DND-41 (cell line): ENCODE results near the gene PGRMC2.

Experiments used
- ATAC-seq: fragments of 200-7000 bp; cut with Tn5 transposase; 3 replicates; pipeline ENCODE4 v1.9.1; 2021; ENCODE audit warnings: low read depth; ENCODE audit not compliant: insufficient read depth
- DNase-seq: peaks from one replicate; pipeline ENCODE4 v3.0.0-alpha.2; 2020
- H2AFZ ChIP-seq: 2 replicates; pipeline ENCODE4 v1.6.0; 2012; ENCODE audit warnings: low read depth, low read length
- H3K27ac ChIP-seq: 2 replicates; pipeline ENCODE4 v1.5.1; 2012; ENCODE audit warnings: low read length, inconsistent platforms
- H3K27me3 ChIP-seq: fragments of 200-600 bp; sonication (generic); 2 replicates; pipeline ENCODE4 v1.6.0; 2012; ENCODE audit warnings: low read length, mild to moderate bottlenecking, inconsistent platforms; ENCODE audit not compliant: insufficient read depth, poor library complexity
- H3K36me3 ChIP-seq: 2 replicates; pipeline ENCODE4 v1.5.1; 2012; ENCODE audit warnings: low read length, inconsistent platforms; ENCODE audit not compliant: insufficient read depth
- H3K4me1 ChIP-seq: 2 replicates; pipeline ENCODE4 v1.5.1; 2012; ENCODE audit warnings: mild to moderate bottlenecking, low read length; ENCODE audit not compliant: insufficient read depth
- H3K4me2 ChIP-seq: 2 replicates; pipeline ENCODE4 v1.6.0; 2012; ENCODE audit warnings: mild to moderate bottlenecking, moderate library complexity, low read length, inconsistent platforms; ENCODE audit not compliant: insufficient read depth
- H3K4me3 ChIP-seq, 2 experiments: fragments of 200-600 bp in 1 of 2; shearing (Covaris generic) in 1 of 2; 2 replicates each; pipeline ENCODE4 v1.5.1; 2012 to 2016; ENCODE audit warnings: inconsistent platforms in 2 of 2, low read length in 2 of 2, mild to moderate bottlenecking in 2 of 2, low read depth in 1 of 2, moderate library complexity in 1 of 2
- H3K79me2 ChIP-seq: 2 replicates; pipeline ENCODE4 v1.6.0; 2012; ENCODE audit warnings: low read length, inconsistent platforms; ENCODE audit not compliant: insufficient read depth
- H3K9ac ChIP-seq: 2 replicates; pipeline ENCODE4 v1.6.0; 2012; ENCODE audit warnings: low read depth, mild to moderate bottlenecking, inconsistent platforms, low read length, moderate library complexity
- H3K9me3 ChIP-seq: 2 replicates; pipeline ENCODE4 v1.5.1; 2012; ENCODE audit warnings: low read length, moderate library complexity, mild to moderate bottlenecking, inconsistent platforms; ENCODE audit not compliant: insufficient read depth, severe bottlenecking
- H4K20me1 ChIP-seq: 2 replicates; pipeline ENCODE4 v1.6.0; 2012; ENCODE audit warnings: low read length; ENCODE audit not compliant: insufficient read depth
- CTCF ChIP-seq: IDR thresholded peaks from 2 replicates; pipeline ENCODE4 v1.5.1; 2012; ENCODE audit warnings: borderline replicate concordance, low read length, moderate library complexity, mild to moderate bottlenecking; ENCODE audit not compliant: poor library complexity, severe bottlenecking; ENCODE audit errors: extremely low read depth
- EZH2 ChIP-seq: IDR thresholded peaks from 3 replicates; pipeline ENCODE4 v1.6.1; 2012; ENCODE audit warnings: borderline replicate concordance, low read depth, mild to moderate bottlenecking, moderate library complexity, low read length, inconsistent platforms; ENCODE audit not compliant: severe bottlenecking

PGRMC2 gene

GRCh38 chr4:128232719-128233118 lies 54.9 kb downstream of the PGRMC2 start:
- ATAC-seq: no peak
- H3K4me1 ChIP-seq: no peaks in the 10 kb centered on the region
- H3K4me2 ChIP-seq: no peak overlapping the region
- H3K79me2 ChIP-seq: no peaks in the 10 kb centered on the region
- H4K20me1 ChIP-seq: no peaks in the 10 kb centered on the region
- no peaks in the 10 kb centered on the region for H3K27me3 ChIP-seq
- no peak overlapping the region for H2AFZ ChIP-seq
- no peak for DNase-seq
- no peaks in the 10 kb centered on the region for H3K36me3 ChIP-seq
- H3K9me3 ChIP-seq: no peaks in the 10 kb centered on the region
- no peak overlapping the region for H3K4me3 ChIP-seq
- H3K27ac ChIP-seq: no peak overlapping the region
- H3K9ac ChIP-seq: no peak overlapping the region
- TF ChIP-seq EZH2 (no peak), CTCF (no peak)

- no peak for ATAC-seq
- no peak overlapping the region for H3K9ac ChIP-seq
- H3K27me3 ChIP-seq: no peaks in the 10 kb centered on the region
- no peaks in the 10 kb centered on the region for H4K20me1 ChIP-seq
- no peak for DNase-seq
- H3K36me3 ChIP-seq: no peaks in the 10 kb centered on the region
- H3K4me3 ChIP-seq: no peak overlapping the region
- H3K79me2 ChIP-seq: no peaks in the 10 kb centered on the region
- H3K4me1 ChIP-seq: no peaks in the 10 kb centered on the region
- TF ChIP-seq EZH2 (no peak), CTCF (no peak)
- no peak overlapping the region for H3K27ac ChIP-seq
- H3K9me3 ChIP-seq: no peaks in the 10 kb centered on the region
- H2AFZ ChIP-seq: no peak overlapping the region
- no peak overlapping the region for H3K4me2 ChIP-seq
Measured at GRCh38 chr4:128228845-128229795, 58.5 kb downstream of the PGRMC2 start.

GRCh38 chr4:128227991-128228571 lies 59.5 kb downstream of the PGRMC2 start:
- Histone ChIP-seq H4K20me1 (no peaks in the 10 kb centered on the region), H3K27me3 (no peaks in the 10 kb centered on the region), H3K9me3 (no peaks in the 10 kb centered on the region), H2AFZ (no peak overlapping the region), H3K27ac (no peak overlapping the region), H3K79me2 (no peaks in the 10 kb centered on the region), H3K36me3 (no peaks in the 10 kb centered on the region), H3K4me2 (no peak overlapping the region), H3K9ac (no peak overlapping the region), H3K4me3 (no peak overlapping the region), H3K4me1 (no peaks in the 10 kb centered on the region)
- TF ChIP-seq CTCF (no peak), EZH2 (no peak)
- DNase-seq (no peak), ATAC-seq (no peak)
